ENCODE data around the gene ZBTB24.

DNA sequence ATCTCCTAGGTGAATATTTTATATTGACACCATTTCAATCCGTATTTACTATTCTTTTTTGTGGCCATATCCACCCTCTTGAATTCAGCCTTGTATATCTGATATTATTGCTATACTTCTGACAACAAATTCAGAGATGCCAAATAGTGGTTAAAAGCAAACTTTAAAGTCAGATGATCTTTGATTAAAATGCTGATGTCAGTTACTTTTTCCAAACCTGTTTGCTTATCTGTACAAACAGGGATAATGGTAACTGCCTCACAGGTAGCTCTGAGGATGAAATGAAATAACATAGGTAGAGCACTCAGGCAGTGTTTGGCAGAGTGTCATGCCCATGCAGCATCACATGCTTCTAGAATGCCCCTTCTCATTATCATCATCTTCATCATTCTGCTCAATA, 61.8 kb downstream of the ZBTB24 start:
- TF ChIP-seq, protein P1, sequence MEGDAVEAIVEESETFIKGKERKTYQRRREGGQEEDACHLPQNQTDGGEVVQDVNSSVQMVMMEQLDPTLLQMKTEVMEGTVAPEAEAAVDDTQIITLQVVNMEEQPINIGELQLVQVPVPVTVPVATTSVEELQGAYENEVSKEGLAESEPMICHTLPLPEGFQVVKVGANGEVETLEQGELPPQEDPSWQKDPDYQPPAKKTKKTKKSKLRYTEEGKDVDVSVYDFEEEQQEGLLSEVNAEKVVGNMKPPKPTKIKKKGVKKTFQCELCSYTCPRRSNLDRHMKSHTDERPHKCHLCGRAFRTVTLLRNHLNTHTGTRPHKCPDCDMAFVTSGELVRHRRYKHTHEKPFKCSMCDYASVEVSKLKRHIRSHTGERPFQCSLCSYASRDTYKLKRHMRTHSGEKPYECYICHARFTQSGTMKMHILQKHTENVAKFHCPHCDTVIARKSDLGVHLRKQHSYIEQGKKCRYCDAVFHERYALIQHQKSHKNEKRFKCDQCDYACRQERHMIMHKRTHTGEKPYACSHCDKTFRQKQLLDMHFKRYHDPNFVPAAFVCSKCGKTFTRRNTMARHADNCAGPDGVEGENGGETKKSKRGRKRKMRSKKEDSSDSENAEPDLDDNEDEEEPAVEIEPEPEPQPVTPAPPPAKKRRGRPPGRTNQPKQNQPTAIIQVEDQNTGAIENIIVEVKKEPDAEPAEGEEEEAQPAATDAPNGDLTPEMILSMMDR (IDR thresholded peaks at IDR 0.05): no peak
- no peak for TF ChIP-seq EP300 (IDR thresholded peaks at IDR 0.05)
- no peak for TF ChIP-seq POLR2A (IDR thresholded peaks at IDR 0.05)
